Peyer's patch (tissue), 4 donors: ENCODE measurements around the gene GRIK4. TPM values are rescaled to one million over a fixed set of nuclear protein-coding genes. Genes with fewer than 3 reads are reported as not detected.

Experiments used
- DNase-seq, 3 donors: peaks; one replicate each; pipeline ENCODE4 v3.0.0-alpha.2; 2017 to 2019
- H3K27ac ChIP-seq, 4 donors: fragments of 200-600 bp; sonication (generic); one replicate each; pipeline ENCODE4 v1.5.1; 2016 to 2019
- H3K27me3 ChIP-seq, 2 donors: fragments of 200-600 bp; sonication (generic); one replicate each; pipeline ENCODE4 v1.5.1; 2019
- H3K36me3 ChIP-seq, 3 donors: fragments of 200-600 bp; sonication (generic); one replicate each; pipeline ENCODE4 v1.5.1; 2016 to 2019
- H3K4me1 ChIP-seq, 4 donors: fragments of 200-600 bp; sonication (generic); one replicate each; pipeline ENCODE4 v1.5.1; 2016 to 2019
- H3K4me3 ChIP-seq, 4 donors: fragments of 200-600 bp; sonication (generic); 1 replicate in 3 of 4; 2 replicates in 1 of 4; pipeline ENCODE4 v1.5.1; 2016 to 2019; ENCODE audit warnings: mild to moderate bottlenecking in 1 of 4
- H3K9me3 ChIP-seq, 4 donors: fragments of 200-600 bp; sonication (generic); one replicate each; pipeline ENCODE4 v1.5.1; 2016 to 2019; ENCODE audit warnings: mild to moderate bottlenecking in 1 of 4
- POLR2A ChIP-seq, 2 donors: fragments of 450-650 bp; IDR thresholded peaks; one replicate each; pipeline ENCODE4 v1.5.1; 2017; ENCODE audit warnings: antibody characterized with exemption in 2 of 2, mild to moderate bottlenecking in 2 of 2, moderate library complexity in 2 of 2
- total RNA-seq, 4 donors: library from RNA; depleted of rRNA; stranded (reverse); fragments of >200 nt; gene quantifications; one replicate each; pipeline ENCODE4 v1.1.0, GENCODE V29; 2016
- TF ChIP-seq, protein P1 (sequence below), 6 experiments: fragments of 450-650 bp in 4 of 6; fragments of 200-600 bp in 2 of 6; sonication (generic) in 1 of 6; IDR thresholded peaks; one replicate each; pipeline ENCODE4 v1.5.1; 2017 to 2019; ENCODE audit warnings: antibody characterized with exemption in 6 of 6, mild to moderate bottlenecking in 3 of 6, moderate library complexity in 1 of 6

The GRIK4 gene
- total RNA-seq, 4 donors from 2014 or later: 0.40 to 2.5 TPM; not detected in 2

DNA sequence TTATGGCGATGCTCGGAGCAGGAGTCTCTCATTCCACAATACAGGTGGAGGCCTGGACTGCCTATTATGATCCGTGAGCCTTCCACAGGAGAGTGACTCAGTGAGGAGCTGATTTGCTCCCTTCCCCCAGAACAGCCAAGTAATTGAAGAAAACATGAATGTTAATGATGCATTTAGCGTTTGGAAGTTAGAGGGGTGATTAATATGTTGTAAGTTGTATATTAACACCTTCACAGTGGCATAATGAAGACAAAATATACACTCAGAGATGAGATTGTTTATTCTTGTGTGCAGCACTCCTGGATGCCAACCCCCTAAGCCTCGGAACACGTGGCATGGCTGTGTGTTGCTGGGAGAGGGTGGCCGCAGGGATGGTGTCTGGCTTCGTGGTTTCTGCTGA is 98.6 kb downstream of the GRIK4 start:
- Histone ChIP-seq H3K27me3 (no peaks in the 10 kb centered on the region), H3K27ac (no peak overlapping the region), H3K9me3 (no peaks in the 10 kb centered on the region), H3K36me3 (no peaks in the 10 kb centered on the region), H3K4me3 (no peak overlapping the region), H3K4me1 (peaks cover 0 to 13% (median 0%) of the 10 kb centered on the region in 4 donors)
- no peak for DNase-seq
- TF ChIP-seq, protein P1, sequence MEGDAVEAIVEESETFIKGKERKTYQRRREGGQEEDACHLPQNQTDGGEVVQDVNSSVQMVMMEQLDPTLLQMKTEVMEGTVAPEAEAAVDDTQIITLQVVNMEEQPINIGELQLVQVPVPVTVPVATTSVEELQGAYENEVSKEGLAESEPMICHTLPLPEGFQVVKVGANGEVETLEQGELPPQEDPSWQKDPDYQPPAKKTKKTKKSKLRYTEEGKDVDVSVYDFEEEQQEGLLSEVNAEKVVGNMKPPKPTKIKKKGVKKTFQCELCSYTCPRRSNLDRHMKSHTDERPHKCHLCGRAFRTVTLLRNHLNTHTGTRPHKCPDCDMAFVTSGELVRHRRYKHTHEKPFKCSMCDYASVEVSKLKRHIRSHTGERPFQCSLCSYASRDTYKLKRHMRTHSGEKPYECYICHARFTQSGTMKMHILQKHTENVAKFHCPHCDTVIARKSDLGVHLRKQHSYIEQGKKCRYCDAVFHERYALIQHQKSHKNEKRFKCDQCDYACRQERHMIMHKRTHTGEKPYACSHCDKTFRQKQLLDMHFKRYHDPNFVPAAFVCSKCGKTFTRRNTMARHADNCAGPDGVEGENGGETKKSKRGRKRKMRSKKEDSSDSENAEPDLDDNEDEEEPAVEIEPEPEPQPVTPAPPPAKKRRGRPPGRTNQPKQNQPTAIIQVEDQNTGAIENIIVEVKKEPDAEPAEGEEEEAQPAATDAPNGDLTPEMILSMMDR (IDR thresholded peaks at IDR 0.05): no peak
- TF ChIP-seq POLR2A (IDR thresholded peaks at IDR 0.05): no peak

DNA sequence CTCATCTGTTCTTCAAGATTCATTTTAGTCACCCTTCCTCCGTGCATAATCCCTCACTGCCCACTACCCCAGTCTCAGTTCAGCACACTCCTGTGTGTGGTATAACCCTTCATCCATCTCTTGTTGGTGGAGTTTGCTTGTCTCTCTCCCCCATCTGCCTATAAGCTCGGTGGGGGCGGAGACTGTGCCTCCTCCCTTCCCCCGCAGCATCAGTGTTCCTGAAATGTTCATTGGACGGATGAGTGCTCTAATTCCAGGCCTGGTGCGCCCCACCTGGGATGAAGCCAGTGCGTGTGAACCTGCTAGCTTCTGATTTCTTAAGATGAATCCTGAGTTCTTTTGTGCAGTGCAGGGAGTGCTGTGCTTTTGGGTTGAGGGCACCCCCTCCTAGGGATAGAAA is 100.0 kb downstream of the GRIK4 start:
- H3K36me3 ChIP-seq: no peaks in the 10 kb centered on the region
- no peak overlapping the region for H3K27ac ChIP-seq
- H3K27me3 ChIP-seq: no peaks in the 10 kb centered on the region
- no peak for DNase-seq
- TF ChIP-seq POLR2A (IDR thresholded peaks at IDR 0.05): no peak
- TF ChIP-seq, protein P1 (IDR thresholded peaks at IDR 0.05): no peak
- H3K4me1 ChIP-seq: peaks cover 0 to 13% (median 0%) of the 10 kb centered on the region in 4 donors
- no peak overlapping the region for H3K4me3 ChIP-seq
- no peaks in the 10 kb centered on the region for H3K9me3 ChIP-seq

DNA sequence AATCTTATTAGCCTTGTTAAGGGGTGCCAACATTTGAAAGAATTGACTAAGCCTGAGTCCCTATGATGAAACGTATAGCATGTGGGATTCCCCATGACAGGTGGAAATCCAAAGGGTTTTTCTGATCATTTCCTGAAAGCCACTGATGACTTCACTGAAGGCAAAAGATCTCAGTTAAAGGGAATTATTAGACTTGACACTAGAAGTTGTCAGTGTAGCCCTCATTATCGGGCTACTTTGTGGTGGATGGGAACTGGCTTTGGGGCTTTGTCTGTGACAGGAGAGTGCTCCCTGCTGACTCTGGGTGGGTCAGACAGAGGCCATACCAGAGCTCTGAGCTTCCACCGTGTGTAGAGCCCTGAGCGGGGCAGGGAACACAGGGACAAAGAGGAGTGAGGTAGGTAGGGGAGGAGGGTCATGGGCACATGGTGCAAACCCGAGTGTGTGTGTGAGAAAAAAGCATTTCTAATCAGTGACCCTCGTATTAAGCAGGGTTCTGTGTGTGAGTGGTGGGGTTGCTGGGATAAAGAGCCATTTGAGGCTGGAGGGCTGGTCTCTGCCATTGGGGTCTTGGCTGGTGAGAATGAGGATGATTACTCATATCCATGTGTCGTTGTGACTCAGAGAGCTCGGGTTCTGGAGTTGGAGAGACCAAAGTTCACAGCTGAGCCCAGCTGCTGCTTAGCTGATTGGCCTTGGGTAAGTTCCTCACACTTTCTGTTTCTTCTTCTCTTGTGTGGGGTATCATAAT is 101.1 kb downstream of the GRIK4 start:
- TF ChIP-seq, protein P1 (IDR thresholded peaks at IDR 0.05): no peak
- Histone ChIP-seq H3K27ac (peak overlapping the region in 1 of 4 donors; percentile 21), H3K36me3 (no peaks in the 10 kb centered on the region), H3K4me1 (peaks cover 0 to 13% (median 0%) of the 10 kb centered on the region in 4 donors), H3K9me3 (no peaks in the 10 kb centered on the region), H3K27me3 (no peaks in the 10 kb centered on the region), H3K4me3 (no peak overlapping the region)
- DNase-seq: peak in 1 of 3 donors; percentile 74

DNA sequence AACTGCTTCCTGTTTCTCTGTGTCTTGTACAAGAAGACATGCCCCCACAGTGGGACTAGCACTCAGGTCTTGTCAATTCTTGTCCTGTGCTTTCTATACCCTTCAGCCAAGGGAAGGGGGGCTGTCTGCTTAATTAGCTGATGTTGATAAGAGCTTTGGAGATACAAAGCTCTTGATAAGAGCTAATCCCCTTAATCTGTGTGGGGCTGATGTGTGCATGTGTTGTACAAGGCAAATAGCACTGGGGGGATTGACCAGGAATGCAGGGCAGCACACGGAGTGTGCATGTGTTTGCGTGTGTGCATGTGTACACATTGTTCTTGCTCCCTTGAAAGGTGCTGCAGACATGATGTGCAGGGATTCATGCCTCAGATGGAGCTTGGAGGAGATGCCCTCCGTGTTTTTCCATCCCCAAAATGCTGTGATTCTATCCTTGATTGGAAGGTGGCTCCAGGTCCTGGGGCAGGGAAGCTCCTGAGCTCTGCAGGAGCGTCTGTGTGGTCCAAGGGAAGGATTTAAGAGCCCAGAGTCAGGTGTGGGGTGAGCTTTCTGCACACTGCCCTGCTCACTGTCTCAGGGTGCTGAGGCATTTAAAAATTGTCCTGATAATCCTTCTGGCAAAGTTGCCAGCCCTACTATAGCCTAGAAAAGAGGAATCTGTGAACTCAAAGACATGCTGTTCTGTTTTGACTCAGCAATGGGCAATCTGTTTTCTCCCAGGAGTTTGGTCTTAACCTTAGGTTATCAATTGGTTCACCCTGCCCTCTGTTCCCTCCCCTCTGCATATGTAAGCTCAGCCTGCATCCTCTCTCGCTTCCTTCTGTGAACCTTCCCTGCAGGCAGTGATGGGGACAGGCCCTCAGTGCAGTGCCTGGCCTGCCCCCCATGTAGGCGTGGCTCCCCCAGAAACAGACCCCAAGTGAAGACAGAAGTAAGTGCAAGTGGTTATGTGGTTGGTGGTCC is 102.0 kb downstream of the GRIK4 start:
- no peaks in the 10 kb centered on the region for H3K27me3 ChIP-seq
- no peaks in the 10 kb centered on the region for H3K36me3 ChIP-seq
- no peak for DNase-seq
- H3K4me1 ChIP-seq: peaks cover 0 to 11% (median 0%) of the 10 kb centered on the region in 4 donors
- H3K4me3 ChIP-seq: no peak overlapping the region
- peak overlapping the region in 1 of 4 donors; percentile 21 for H3K27ac ChIP-seq
- TF ChIP-seq, protein P1 (IDR thresholded peaks at IDR 0.05): no peak
- TF ChIP-seq POLR2A (IDR thresholded peaks at IDR 0.05): no peak
- no peaks in the 10 kb centered on the region for H3K9me3 ChIP-seq

DNA sequence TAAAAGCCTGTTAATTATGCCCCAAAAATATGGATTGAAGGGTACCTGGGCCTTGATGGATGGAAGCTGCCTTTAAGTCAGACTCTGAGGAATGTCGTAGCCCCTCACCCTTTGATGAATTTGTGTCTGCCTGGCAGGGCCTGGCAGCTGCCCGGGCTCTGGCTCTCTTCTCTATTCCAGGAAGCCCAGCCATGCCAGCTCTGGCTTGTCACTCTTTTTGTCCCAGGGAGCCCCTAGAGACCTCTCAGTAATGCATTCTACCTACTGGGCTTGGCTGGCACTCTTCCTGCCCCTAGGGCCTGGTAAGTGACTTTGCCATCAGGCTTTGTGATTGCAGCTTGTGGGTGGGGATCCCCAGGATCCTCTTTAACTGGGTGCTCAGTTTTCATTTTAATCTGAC is 103.8 kb downstream of the GRIK4 start:
- no peak overlapping the region for H3K27ac ChIP-seq
- TF ChIP-seq POLR2A (IDR thresholded peaks at IDR 0.05): no peak
- TF ChIP-seq, protein P1 (IDR thresholded peaks at IDR 0.05): no peak
- H3K36me3 ChIP-seq: no peaks in the 10 kb centered on the region
- DNase-seq: no peak
- peaks cover 0 to 5% (median 0%) of the 10 kb centered on the region in 4 donors for H3K4me1 ChIP-seq
- no peaks in the 10 kb centered on the region for H3K27me3 ChIP-seq
- H3K9me3 ChIP-seq: no peaks in the 10 kb centered on the region
- no peak overlapping the region for H3K4me3 ChIP-seq
